GM18505 (cell line): ENCODE measurements around the gene CST1.
"Not testable (repeated sequence)": the region's sequence is repeated elsewhere in the genome, so short reads cannot be mapped to it uniquely, and the experiment has no call there.

Experiments
- ATAC-seq: cut with Tn5 transposase; IDR thresholded peaks from one replicate; pipeline ENCODE4 v1.9.1; 2021; ENCODE audit not compliant: unreplicated experiment
- POLR2A ChIP-seq: IDR thresholded peaks from 4 replicates; pipeline ENCODE4 v1.6.1; 2011; ENCODE audit warnings: borderline replicate concordance; ENCODE audit not compliant: insufficient read depth, insufficient read length; ENCODE audit errors: extremely low read depth

The CST1 gene

DNA sequence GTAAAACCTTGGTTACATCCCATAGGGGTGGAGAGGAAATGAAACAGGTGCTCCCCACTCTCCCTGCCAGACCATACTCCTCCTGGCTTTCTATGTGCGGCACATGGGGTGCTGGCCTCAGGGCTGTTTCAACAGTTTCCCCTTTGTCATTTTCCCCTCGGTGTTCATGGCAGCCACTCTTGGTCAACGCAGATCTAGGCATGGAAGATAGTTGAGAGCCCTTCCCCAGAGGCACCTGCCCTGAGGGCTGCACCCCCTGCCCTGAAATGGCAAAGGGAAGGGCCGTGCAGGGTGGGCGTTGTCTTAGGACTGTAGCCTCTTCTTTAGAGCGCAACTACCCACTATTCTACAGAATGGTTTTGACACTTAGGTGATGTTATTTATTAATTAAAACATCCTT, 4.4 kb downstream of the CST1 start:
- ATAC-seq = no peak
- no peak for TF ChIP-seq POLR2A

GRCh38 chr20:23745247-23745646, 5.5 kb downstream of the CST1 start:
- no peak for ATAC-seq
- no peak for TF ChIP-seq POLR2A

DNA sequence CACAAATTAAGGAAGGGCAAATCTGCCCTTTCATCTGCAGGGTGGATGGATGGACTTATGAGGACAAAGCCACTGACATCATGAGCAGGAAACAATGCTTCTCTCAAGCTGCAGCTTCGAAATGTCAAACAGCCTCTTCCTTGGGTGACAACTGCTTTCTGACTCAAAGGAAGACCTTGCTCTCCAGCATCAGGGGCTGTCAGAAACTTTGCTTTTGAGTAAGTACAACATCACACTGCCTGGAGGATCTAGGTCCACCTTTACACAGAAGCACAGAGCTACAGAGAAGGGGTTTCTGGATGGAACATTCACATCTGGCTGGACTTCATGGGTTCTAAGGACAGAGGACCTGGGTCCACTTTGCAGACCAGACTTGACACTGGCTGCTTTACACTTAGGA, 5.9 kb downstream of the CST1 start:
- no peak for ATAC-seq
- TF ChIP-seq POLR2A = no peak

DNA sequence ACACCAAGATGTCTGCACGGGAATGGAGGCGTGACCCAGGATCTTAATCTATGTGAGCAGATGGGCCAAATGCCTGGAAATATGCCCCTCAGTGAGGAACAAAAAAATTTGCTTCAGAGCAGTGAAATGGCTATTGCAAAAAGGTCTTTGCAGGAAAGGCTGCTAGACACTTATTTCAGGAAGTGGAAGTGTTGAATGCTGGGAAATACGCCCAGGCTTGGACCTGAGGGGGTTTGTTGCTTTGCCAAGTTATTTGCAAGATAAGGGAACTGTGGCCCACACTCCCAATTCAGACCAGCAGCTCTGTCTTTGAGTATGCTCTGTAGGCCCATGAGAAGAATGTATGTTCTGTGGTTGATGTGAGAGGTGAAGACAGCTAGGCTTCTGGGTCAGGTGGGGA, 15.3 kb downstream of the CST1 start:
- ATAC-seq = not testable (repeated sequence)

DNA sequence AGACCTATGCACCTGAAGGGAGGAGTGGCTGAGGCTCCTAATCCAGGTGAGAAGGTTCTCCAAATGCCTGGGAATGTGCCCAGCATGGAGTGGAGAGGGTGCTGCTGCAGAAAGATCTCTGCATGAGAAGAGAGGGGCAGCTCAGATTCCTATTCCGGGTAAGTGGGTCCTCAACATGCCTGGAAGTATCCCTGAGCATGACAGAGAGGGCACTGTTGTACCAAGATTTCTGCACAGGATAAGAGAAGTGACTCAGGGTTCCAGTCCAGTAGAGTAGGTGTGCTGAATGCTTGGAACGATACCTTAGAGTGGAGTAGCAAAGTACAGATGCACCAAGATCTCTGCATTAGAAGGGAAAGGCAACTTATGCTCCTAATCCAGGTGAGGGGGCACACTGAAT, 15.8 kb downstream of the CST1 start:
- ATAC-seq = not testable (repeated sequence)

- not testable (repeated sequence) for ATAC-seq
Measured at GRCh38 chr20:23734440-23734839, 16.3 kb downstream of the CST1 start.

GRCh38 chr20:23727016-23727415, 23.7 kb downstream of the CST1 start:
- ATAC-seq = no peak
- TF ChIP-seq POLR2A = no peak

DNA sequence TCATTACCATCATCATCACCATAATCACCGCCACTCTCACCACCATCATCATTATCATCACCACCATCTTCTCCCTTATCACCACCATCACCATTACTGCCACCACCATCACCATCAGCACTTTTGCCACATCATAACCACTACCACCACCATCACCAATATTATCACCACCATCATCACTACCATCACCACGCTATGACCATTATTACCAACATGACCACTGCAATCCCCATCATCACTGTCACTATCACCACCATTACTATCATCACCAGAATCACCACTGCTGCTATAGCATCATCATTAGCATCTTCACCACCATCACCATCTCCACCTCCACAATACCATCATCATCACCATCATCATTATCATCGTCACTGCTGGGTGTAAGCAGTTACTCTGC, 25.6 kb downstream of the CST1 start:
- TF ChIP-seq POLR2A = no peak
- ATAC-seq = no peak

DNA sequence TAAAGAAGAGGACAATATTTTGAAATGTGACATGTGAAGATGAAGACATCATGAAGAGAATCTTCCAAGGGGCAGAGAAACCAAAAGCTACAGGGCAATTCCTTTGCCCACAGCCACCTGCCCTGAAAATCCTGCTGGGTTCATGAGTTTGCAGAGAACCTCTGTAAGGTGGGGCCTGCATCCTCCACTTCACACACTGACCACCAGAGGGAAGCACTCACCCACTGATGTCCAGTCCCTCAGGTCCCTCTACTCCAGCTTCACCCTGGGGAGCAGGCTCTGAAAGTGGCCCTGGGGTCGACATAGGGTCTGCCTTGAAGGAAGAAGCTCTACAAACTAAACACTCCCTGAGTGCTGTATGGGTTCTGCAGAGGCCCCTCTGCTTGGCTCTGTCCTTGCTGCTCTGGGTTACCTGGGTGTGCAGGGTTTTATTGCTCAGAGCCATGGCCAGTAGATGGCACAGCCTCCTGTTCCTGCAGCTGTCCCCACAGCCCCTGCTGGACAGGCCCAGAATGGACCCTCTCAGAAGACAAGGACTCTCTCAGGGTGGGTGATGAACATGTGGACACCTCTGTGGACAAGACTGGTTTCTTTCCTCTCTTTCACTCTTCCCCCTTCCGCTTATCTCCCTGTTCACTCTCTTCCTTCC, 27.0 kb downstream of the CST1 start:
- ATAC-seq = not testable (repeated sequence)

- not testable (repeated sequence) for ATAC-seq
Measured at GRCh38 chr20:23722851-23723250, 27.9 kb downstream of the CST1 start.

DNA sequence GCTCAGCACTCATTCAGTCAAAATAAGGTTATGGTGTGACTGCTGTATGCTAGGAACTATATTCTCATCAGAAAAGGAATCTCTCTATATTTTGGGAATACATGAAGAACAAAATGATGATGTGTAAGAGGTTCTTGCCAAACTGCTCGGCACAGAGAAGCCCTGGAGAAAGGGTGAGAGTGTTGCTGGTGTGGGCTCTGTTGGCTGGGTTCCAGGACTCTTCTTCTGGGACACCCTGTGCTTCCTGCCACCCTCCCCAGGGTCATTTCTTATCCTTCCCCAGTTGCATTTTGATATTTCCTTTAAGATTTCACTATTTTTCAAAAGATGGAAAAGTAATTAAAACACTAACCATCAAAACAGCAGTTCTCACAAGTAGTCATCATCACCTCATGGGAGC, 28.8 kb downstream of the CST1 start:
- TF ChIP-seq POLR2A = no peak
- ATAC-seq = no peak

DNA sequence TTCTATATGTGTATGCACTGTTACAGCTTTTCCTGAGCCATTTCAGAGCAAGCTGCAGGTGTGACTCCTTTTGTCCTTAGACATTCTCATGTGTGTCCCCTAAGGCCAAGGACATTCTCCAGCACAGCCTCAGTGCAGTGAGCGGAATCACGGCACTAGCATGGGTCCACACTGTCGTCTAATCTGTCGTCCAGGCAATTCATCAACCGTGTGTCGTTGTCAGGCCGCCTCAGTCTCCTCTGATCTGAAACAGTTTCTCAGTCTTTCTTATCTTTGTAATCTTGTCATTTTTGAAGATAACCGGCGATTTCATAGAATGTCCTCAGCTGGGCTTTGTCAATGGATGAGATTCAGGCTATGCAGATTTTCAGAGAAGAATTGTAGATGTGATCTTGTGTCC, 31.4 kb downstream of the CST1 start:
- ATAC-seq = not testable (repeated sequence)

- ATAC-seq = not testable (repeated sequence)
Measured at GRCh38 chr20:23711778-23712177, 39.0 kb downstream of the CST1 start.

DNA sequence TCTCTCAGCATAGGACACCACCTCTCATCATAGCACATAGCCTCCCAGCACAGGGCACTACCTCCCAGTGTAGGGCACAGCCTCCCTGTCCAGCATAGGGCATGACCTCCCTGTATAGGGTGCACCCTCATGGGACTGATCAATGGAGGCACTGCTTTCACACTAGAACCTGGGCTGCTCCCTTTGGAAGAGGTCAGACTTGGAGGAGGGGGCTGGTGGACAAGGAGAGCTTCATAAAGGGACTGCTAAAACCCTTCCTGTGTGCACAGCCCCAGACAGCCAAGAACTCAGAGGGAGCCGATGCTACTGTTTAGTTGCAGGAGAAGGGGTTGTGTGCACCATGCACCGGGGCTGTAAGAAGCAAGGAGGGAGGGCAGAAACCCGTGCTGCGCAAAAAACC, 40.0 kb downstream of the CST1 start:
- ATAC-seq = no peak
- TF ChIP-seq POLR2A = no peak

DNA sequence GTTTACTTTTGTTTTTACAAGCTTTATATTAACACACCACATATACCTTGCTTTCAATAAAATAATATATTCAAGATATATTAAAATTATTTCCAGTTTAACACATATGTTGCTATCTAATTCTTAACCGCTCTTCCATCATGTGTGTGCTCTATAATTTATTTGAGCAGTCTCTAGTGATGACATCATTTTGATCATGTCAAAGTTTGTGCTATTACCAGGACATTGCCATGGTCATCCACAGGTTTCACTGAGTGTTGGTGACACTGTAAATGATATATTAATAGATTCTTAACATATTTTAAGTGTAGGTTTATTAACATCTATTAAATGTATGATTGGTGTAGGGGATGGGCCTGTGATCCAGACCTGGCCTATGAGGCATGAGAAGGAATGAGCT, 44.8 kb downstream of the CST1 start:
- TF ChIP-seq POLR2A = no peak
- no peak for ATAC-seq

DNA sequence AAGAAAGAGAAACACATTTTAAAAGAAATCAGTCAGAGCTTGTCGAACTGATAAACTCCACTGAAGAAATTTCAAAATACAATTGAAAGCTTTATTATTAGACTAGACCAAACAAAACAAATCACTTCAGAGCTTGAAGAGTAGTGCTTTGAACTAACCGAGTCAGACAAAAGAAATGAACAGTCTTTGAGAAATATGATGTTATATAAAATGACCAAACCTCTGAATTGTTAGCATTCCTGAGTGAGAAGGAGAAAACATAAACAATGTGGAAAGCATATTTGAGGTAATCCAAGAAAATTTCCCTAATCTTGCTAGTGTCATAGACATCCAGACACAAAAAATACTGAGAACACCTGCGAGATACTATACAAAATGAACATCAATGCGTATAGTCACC, 48.7 kb downstream of the CST1 start:
- TF ChIP-seq POLR2A = no peak
- no peak for ATAC-seq
